Measurements from ENCODE around the gene HES6.

Gene HES6

GRCh38 chr2:238256594-238257104 lies 16.8 kb upstream of the HES6 start:
- no peak overlapping the region for H3K27ac ChIP-seq
- TF ChIP-seq CTCF (IDR thresholded peaks at IDR 0.05) (peak; percentile 99), ZFX (IDR thresholded peaks at IDR 0.05; ENCODE audit: borderline replicate concordance) (no peak)

- TF ChIP-seq ZFX (IDR thresholded peaks at IDR 0.05; ENCODE audit: borderline replicate concordance) (no peak), CTCF (IDR thresholded peaks at IDR 0.05) (no peak)
- H3K27ac ChIP-seq = no peak overlapping the region
Measured at GRCh38 chr2:238256111-238256510, 16.3 kb upstream of the HES6 start.

- TF ChIP-seq ZFX (IDR thresholded peaks at IDR 0.05; ENCODE audit: borderline replicate concordance) = no peak
- no peak for TF ChIP-seq CTCF (IDR thresholded peaks at IDR 0.05)
- no peak overlapping the region for H3K27ac ChIP-seq
Measured at GRCh38 chr2:238255636-238256035, 15.8 kb upstream of the HES6 start.

GRCh38 chr2:238255151-238255551 lies 15.3 kb upstream of the HES6 start:
- H3K27ac ChIP-seq = no peak overlapping the region
- no peak for TF ChIP-seq ZFX (IDR thresholded peaks at IDR 0.05; ENCODE audit: borderline replicate concordance)

GRCh38 chr2:238254095-238254723 lies 14.4 kb upstream of the HES6 start:
- no peak for TF ChIP-seq ZFX (IDR thresholded peaks at IDR 0.05; ENCODE audit: borderline replicate concordance)
- no peak for TF ChIP-seq CTCF (IDR thresholded peaks at IDR 0.05)
- no peak overlapping the region for H3K27ac ChIP-seq

GRCh38 chr2:238252766-238253630 lies 13.2 kb upstream of the HES6 start:
- TF ChIP-seq ZFX (IDR thresholded peaks at IDR 0.05; ENCODE audit: borderline replicate concordance) (no peak), CTCF (IDR thresholded peaks at IDR 0.05) (no peak)
- H3K27ac ChIP-seq = no peak overlapping the region

- H3K27ac ChIP-seq = no peak overlapping the region
- TF ChIP-seq ZFX (IDR thresholded peaks at IDR 0.05; ENCODE audit: borderline replicate concordance) (no peak), CTCF (IDR thresholded peaks at IDR 0.05) (no peak)
Measured at GRCh38 chr2:238251986-238252385, 12.1 kb upstream of the HES6 start.

Measured in 22Rv1 (cell line).